Measurements from ENCODE around the gene VEGFD.

VEGFD gene

DNA sequence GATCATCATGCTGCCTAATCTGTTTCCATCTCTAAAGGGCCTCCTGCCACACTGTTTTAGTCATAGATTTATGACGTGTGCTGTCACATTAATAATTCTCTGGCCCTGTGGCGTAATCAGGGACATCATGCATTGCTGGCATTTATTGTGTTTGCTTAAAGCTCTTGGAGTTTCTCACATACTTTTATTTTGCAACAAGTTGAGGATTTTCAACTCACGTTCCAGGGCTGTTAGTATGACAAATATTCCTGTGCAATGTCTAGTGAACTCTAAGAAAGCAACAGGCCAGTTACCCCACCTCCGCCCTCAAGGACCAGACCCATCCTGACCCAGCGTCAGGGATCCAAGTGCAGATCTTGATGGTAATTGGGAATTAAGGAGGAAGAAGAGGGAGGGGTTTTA is 41.1 kb downstream of the VEGFD start:
- Histone ChIP-seq H3K4me1 (ENCODE audit: low read depth, poor library complexity, severe bottlenecking) (no peaks in the 10 kb centered on the region), H4K20me1 (ENCODE audit: insufficient read depth) (no peaks in the 10 kb centered on the region), H3K27ac (no peak overlapping the region), H3K4me3 (IDR thresholded peaks at IDR 0.05; ENCODE audit: insufficient read depth, low read depth, low read length) (no peak overlapping the region), H3K27me3 (ENCODE audit: insufficient read depth, low read depth) (no peaks in the 10 kb centered on the region), H3K9ac (no peak overlapping the region), H3K36me3 (ENCODE audit: insufficient read depth) (no peaks in the 10 kb centered on the region), H2AFZ (ENCODE audit: low read depth) (no peak overlapping the region), H3K79me2 (ENCODE audit: insufficient read depth, low read depth) (no peaks in the 10 kb centered on the region), H3K4me2 (no peak overlapping the region)
- no peak for TF ChIP-seq CTCF (conservative IDR thresholded peaks at IDR 0.05; ENCODE audit: low read depth, low read length)

- no peak for TF ChIP-seq CTCF (conservative IDR thresholded peaks at IDR 0.05; ENCODE audit: low read depth, low read length)
- Histone ChIP-seq H4K20me1 (ENCODE audit: insufficient read depth) (no peaks in the 10 kb centered on the region), H2AFZ (ENCODE audit: low read depth) (no peak overlapping the region), H3K27ac (no peak overlapping the region), H3K9ac (no peak overlapping the region), H3K79me2 (ENCODE audit: insufficient read depth, low read depth) (no peaks in the 10 kb centered on the region), H3K27me3 (ENCODE audit: insufficient read depth, low read depth) (no peaks in the 10 kb centered on the region), H3K4me2 (no peak overlapping the region), H3K4me3 (IDR thresholded peaks at IDR 0.05; ENCODE audit: insufficient read depth, low read depth, low read length) (no peak overlapping the region), H3K4me1 (ENCODE audit: low read depth, poor library complexity, severe bottlenecking) (peaks cover 4% of the 10 kb centered on the region), H3K36me3 (ENCODE audit: insufficient read depth) (no peaks in the 10 kb centered on the region)
Measured at GRCh38 chrX:15340867-15341266, 43.3 kb downstream of the VEGFD start.

GRCh38 chrX:15336023-15336413 is 48.2 kb downstream of the VEGFD start:
- Histone ChIP-seq H3K36me3 (ENCODE audit: insufficient read depth) (no peaks in the 10 kb centered on the region), H3K9ac (peak overlapping the region; percentile 18; the same call in 1 of the 2 replicates), H3K27ac (no peak overlapping the region)

DNA sequence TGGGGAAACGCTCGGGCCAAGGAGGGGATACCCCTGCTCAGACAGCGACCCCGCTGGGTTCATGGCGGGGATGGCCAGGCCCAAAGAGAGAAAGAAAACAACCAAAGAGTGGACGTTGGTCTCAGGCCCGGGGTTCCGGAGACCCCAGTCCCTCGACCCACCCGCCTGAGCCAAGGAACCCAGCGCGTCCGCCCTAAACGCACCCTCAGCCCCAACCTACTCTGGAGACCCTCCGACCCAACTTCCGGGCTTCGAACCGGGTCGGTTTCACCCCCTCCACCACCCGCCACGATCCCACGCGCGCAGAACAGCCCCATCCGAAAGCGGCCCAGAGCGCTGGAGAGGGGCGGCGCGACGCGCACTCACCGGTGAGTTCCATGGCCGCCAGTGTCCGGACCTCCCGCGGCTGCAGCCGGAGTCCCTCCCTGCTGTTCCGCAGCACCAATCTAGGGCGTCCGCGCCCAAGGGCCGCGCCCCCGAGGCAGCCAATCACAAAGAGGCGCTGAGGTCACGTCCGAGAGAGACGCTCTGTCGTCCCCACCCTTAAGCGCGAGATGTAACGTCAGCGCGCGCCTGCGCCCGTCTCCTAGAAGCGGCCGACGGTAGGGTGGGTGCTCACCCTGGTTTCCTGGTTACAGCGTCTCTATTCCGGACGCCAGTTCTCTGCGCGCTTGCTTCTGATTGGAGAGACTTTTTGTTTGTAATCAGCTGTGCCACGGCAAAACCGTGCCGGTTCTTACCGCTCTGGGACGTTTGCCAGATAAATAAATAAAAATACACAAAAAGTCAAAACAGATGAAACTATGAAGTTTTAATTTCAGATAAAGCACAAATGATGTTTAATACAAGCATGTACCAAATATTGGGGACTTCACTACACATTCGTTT is 48.8 kb downstream of the VEGFD start, which contains the start of gene PIGA:
PIGA (minus strand) TSS at position 389 of the 888 bp plus-strand sequence. CDS start 3,593 bp downstream, outside the sequence.
- peak within 1 kb of the TSS; percentile 51; the same call in 1 of the 2 replicates for H3K9ac ChIP-seq
- H2AFZ ChIP-seq (ENCODE audit: low read depth), result peak within 1 kb of the TSS; percentile 86
- no peaks in the 10 kb centered on the region for H3K36me3 ChIP-seq (ENCODE audit: insufficient read depth)
- TF ChIP-seq CTCF (conservative IDR thresholded peaks at IDR 0.05; ENCODE audit: low read depth, low read length), result no peak
- no peaks in the 10 kb centered on the region for H3K27me3 ChIP-seq (ENCODE audit: insufficient read depth, low read depth)
- peaks cover 4% of the 10 kb centered on the region for H3K4me1 ChIP-seq (ENCODE audit: low read depth, poor library complexity, severe bottlenecking)
- no peak within 1 kb of the TSS for H3K4me3 ChIP-seq (IDR thresholded peaks at IDR 0.05; ENCODE audit: insufficient read depth, low read depth, low read length)
- H3K27ac ChIP-seq, result peak within 1 kb of the TSS; percentile 32; the same call in 1 of the 2 replicates
- peak within 1 kb of the TSS; percentile 88 for H3K4me2 ChIP-seq
- H3K79me2 ChIP-seq (ENCODE audit: insufficient read depth, low read depth), result peaks cover 8% of the 10 kb centered on the region; the same call in 1 of the 2 replicates
- no peaks in the 10 kb centered on the region for H4K20me1 ChIP-seq (ENCODE audit: insufficient read depth)

More at GRCh38 chrX:15336023-15336413, 48.2 kb downstream of the VEGFD start:
- TF ChIP-seq CTCF (conservative IDR thresholded peaks at IDR 0.05; ENCODE audit: low read depth, low read length), result no peak
- Histone ChIP-seq H3K4me2 (peak overlapping the region; percentile 68), H3K27me3 (ENCODE audit: insufficient read depth, low read depth) (no peaks in the 10 kb centered on the region), H4K20me1 (ENCODE audit: insufficient read depth) (no peaks in the 10 kb centered on the region), H3K4me1 (ENCODE audit: low read depth, poor library complexity, severe bottlenecking) (peaks cover 4% of the 10 kb centered on the region), H3K79me2 (ENCODE audit: insufficient read depth, low read depth) (peaks cover 8% of the 10 kb centered on the region; the same call in 1 of the 2 replicates), H3K4me3 (IDR thresholded peaks at IDR 0.05; ENCODE audit: insufficient read depth, low read depth, low read length) (no peak overlapping the region), H2AFZ (ENCODE audit: low read depth) (peak overlapping the region; percentile 86)

Measured in KMS-11 (cell line).